Neuronal stem cell (in vitro differentiated cells): Measurements from ENCODE around the gene DNAJB7. TPM values are rescaled to one million over a fixed set of nuclear protein-coding genes. Genes with fewer than 3 reads are reported as not detected.

Experiments used
- DNase-seq: peaks from one replicate; pipeline ENCODE4 v3.0.0-alpha.2; 2013; ENCODE audit warnings: low spot score
- H2AFZ ChIP-seq: one replicate; pipeline ENCODE4 v1.6.1; 2013; ENCODE audit warnings: mild to moderate bottlenecking, low read length, inconsistent platforms
- H2AK5ac ChIP-seq: 2 replicates; pipeline ENCODE4 v1.6.1; 2013; ENCODE audit warnings: low read depth, mild to moderate bottlenecking, inconsistent platforms, low read length, moderate library complexity, mixed read lengths
- H2BK120ac ChIP-seq: 2 replicates; pipeline ENCODE4 v1.6.1; 2013; ENCODE audit warnings: low read depth, mild to moderate bottlenecking, inconsistent platforms, low read length, moderate library complexity, mixed read lengths
- H2BK12ac ChIP-seq: one replicate; pipeline ENCODE4 v1.6.1; 2013; ENCODE audit warnings: low read length, inconsistent platforms
- H2BK15ac ChIP-seq: 2 replicates; pipeline ENCODE4 v1.6.1; 2013; ENCODE audit warnings: mild to moderate bottlenecking, low read length, inconsistent platforms, mixed read lengths
- H2BK5ac ChIP-seq: one replicate; pipeline ENCODE4 v1.6.1; 2013; ENCODE audit warnings: inconsistent platforms, mild to moderate bottlenecking, low read length, moderate library complexity
- H3K14ac ChIP-seq: one replicate; pipeline ENCODE4 v1.6.1; 2013; ENCODE audit warnings: low read length, inconsistent platforms
- H3K18ac ChIP-seq: 2 replicates; pipeline ENCODE4 v1.6.1; 2013; ENCODE audit warnings: low read length, inconsistent platforms
- H3K23ac ChIP-seq: 2 replicates; pipeline ENCODE4 v1.6.1; 2013; ENCODE audit warnings: low read depth, mild to moderate bottlenecking, mixed read lengths, low read length, inconsistent platforms; ENCODE audit not compliant: poor library complexity
- H3K27ac ChIP-seq: replicated peaks from 3 replicates; pipeline ENCODE4 v1.5.1; 2013; ENCODE audit warnings: low read length, inconsistent platforms
- H3K27me3 ChIP-seq, 3 experiments: 2 replicates each; pipeline ENCODE4 v1.6.1; 2013; ENCODE audit warnings: low read length in 3 of 3, mild to moderate bottlenecking in 2 of 3, inconsistent platforms in 1 of 3, low read depth in 1 of 3, mixed read lengths in 1 of 3, moderate library complexity in 1 of 3; ENCODE audit not compliant: control insufficient read depth in 3 of 3, insufficient read depth in 3 of 3
- H3K36me3 ChIP-seq, 2 donors: replicated peaks in 1 of 2; 2 replicates each; pipeline ENCODE4 v1.6.1; 2013; ENCODE audit warnings: low read length in 2 of 2; ENCODE audit not compliant: control insufficient read depth in 2 of 2, insufficient read depth in 2 of 2
- H3K4ac ChIP-seq: 2 replicates; pipeline ENCODE4 v1.6.1; 2013; ENCODE audit warnings: inconsistent platforms, mild to moderate bottlenecking, low read length, moderate library complexity
- H3K4me1 ChIP-seq, 2 donors: 1 replicate in 1 of 2; 2 replicates in 1 of 2; pipeline ENCODE4 v1.6.1; 2013; ENCODE audit warnings: low read length in 2 of 2, low read depth in 1 of 2; ENCODE audit not compliant: control insufficient read depth in 2 of 2, insufficient read depth in 1 of 2
- H3K4me2 ChIP-seq: one replicate; pipeline ENCODE4 v1.6.1; 2013; ENCODE audit warnings: mild to moderate bottlenecking, low read length, inconsistent platforms; ENCODE audit not compliant: insufficient read depth, poor library complexity, severe bottlenecking
- H3K4me3 ChIP-seq, 2 donors: 2 replicates each; pipeline ENCODE4 v1.5.1; 2013; ENCODE audit warnings: low read length in 2 of 2, mild to moderate bottlenecking in 2 of 2, inconsistent platforms in 1 of 2, moderate library complexity in 1 of 2
- H3K79me1 ChIP-seq: one replicate; pipeline ENCODE4 v1.6.1; 2013; ENCODE audit warnings: low read depth, mild to moderate bottlenecking, inconsistent platforms, low read length, moderate library complexity
- H3K9ac ChIP-seq: one replicate; pipeline ENCODE4 v1.6.1; 2013; ENCODE audit warnings: mild to moderate bottlenecking, low read depth, low read length, inconsistent platforms; ENCODE audit not compliant: poor library complexity
- H3K9me3 ChIP-seq, 2 donors: replicated peaks in 1 of 2; 2 replicates each; pipeline versions ENCODE3 to v1.6.1; 2013; ENCODE audit warnings: low read length in 2 of 2, mild to moderate bottlenecking in 2 of 2, inconsistent platforms in 1 of 2, low read depth in 1 of 2, mixed read lengths in 1 of 2, moderate library complexity in 1 of 2; ENCODE audit not compliant: control insufficient read depth in 2 of 2, insufficient read depth in 1 of 2
- H4K8ac ChIP-seq: one replicate; pipeline ENCODE4 v1.6.1; 2013; ENCODE audit warnings: low read depth, mild to moderate bottlenecking, inconsistent platforms, low read length, moderate library complexity
- H4K91ac ChIP-seq: one replicate; pipeline ENCODE4 v1.6.1; 2013; ENCODE audit warnings: low read length, low read depth, mild to moderate bottlenecking, inconsistent platforms; ENCODE audit not compliant: poor library complexity
- WGBS, 2 donors: extraction: QIAGEN DNeasy Blood & Tissue Kit; methylation state at CpG; one replicate each; pipeline ENCODE4 v1.1.7; 2013; ENCODE audit warnings: missing lambda C conversion rate in 2 of 2, mixed read lengths in 1 of 2; ENCODE audit not compliant: insufficient read length in 2 of 2, insufficient replicate concordance in 1 of 2; ENCODE audit errors: extremely low coverage in 2 of 2; 5-methylcytosine and 5-hydroxymethylcytosine counted together
- polyA plus RNA-seq, 2 experiments: library from polyadenylated mRNA; stranded (reverse); fragments of 200-250 nt; gene quantifications; one replicate each; pipeline ENCODE4 v1.2.3, GENCODE V29; 2013

Gene DNAJB7
- polyA plus RNA-seq (2013, experiment 1 of 2), result not detected
- not detected for polyA plus RNA-seq (2013, experiment 2 of 2)

DNA sequence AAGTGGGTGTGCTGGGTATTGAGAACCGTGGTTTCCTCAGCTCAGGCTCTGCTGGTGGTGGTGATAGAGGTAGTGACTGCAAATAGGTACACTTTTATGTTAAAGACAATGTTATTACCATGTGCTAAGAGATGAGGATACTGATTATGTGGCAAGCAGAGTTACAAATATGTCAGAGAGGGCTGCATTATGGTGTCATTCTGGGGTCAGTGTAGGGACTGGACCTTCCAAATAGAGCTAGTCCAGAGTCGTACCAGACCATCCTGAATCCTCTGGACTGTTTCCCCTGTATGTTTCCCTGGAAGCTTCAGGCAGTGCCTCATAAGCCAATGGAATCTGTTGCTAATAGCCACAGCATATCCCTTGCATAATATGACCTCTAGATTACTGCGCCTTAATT is at the start of gene DNAJB7:
DNAJB7 (minus strand) TSS at position 101 of the 400 bp plus-strand sequence. CDS start 119 bp downstream, outside the sequence.
- Histone ChIP-seq H4K8ac (no peak within 1 kb of the TSS), H2BK12ac (no peak within 1 kb of the TSS), H2BK5ac (no peak within 1 kb of the TSS), H3K4me1 (peaks cover 2% of the 10 kb centered on the region in 2 donors), H3K27me3 (no peaks in the 10 kb centered on the region), H3K36me3 (peaks cover 4 to 34% of the 10 kb centered on the region in 2 donors), H4K91ac (no peak within 1 kb of the TSS), H3K27ac (no peak within 1 kb of the TSS), H3K18ac (no peak within 1 kb of the TSS), H3K4me3 (no peak within 1 kb of the TSS), H3K4ac (no peak within 1 kb of the TSS), H3K9ac (no peak within 1 kb of the TSS), H3K79me1 (peaks cover 5% of the 10 kb centered on the region), H3K4me2 (no peak within 1 kb of the TSS), H2BK15ac (no peak within 1 kb of the TSS), H3K14ac (no peak within 1 kb of the TSS), H3K23ac (no peak within 1 kb of the TSS), H3K9me3 (no peaks in the 10 kb centered on the region), H2BK120ac (no peak within 1 kb of the TSS), H2AFZ (no peak within 1 kb of the TSS), H2AK5ac (no peak within 1 kb of the TSS)
- no CpG with 5 or more reads among the region's 3 CpGs for WGBS, 2 donors
- no peak for DNase-seq

DNA sequence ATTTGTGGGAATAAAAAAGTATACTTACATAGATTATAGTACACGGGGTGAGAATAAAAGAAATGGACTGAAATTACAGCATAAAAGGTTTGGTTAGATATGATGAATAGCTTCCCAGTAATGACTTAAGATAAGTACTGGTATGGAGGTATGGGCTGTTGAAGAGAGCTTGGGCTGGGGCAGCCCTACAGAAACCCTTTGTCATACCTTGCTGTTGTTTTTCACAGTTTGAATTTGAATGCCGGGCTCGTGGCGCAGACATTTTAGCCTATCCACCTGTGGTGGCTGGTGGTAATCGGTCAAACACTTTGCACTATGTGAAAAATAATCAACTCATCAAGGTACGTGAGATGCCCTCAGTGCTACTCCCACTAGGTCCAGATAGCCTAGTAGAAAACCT is 47.0 kb upstream of the DNAJB7 start:
- H3K4me2 ChIP-seq, result no peak overlapping the region
- no peak overlapping the region for H3K23ac ChIP-seq
- no peak overlapping the region for H2BK12ac ChIP-seq
- H2BK15ac ChIP-seq, result no peak overlapping the region
- no peaks in the 10 kb centered on the region for H3K9me3 ChIP-seq
- no peak overlapping the region for H3K4ac ChIP-seq
- H3K9ac ChIP-seq, result no peak overlapping the region
- H2BK120ac ChIP-seq, result no peak overlapping the region
- no peaks in the 10 kb centered on the region for H3K4me1 ChIP-seq
- no peaks in the 10 kb centered on the region for H3K79me1 ChIP-seq
- H2BK5ac ChIP-seq, result no peak overlapping the region
- no peak overlapping the region for H4K8ac ChIP-seq
- WGBS, 2 donors, result no CpG with 5 or more reads among the region's 6 CpGs
- H4K91ac ChIP-seq, result no peak overlapping the region
- no peak overlapping the region for H3K4me3 ChIP-seq
- no peak overlapping the region for H2AFZ ChIP-seq
- no peak for DNase-seq
- H3K14ac ChIP-seq, result no peak overlapping the region
- no peak overlapping the region for H3K27ac ChIP-seq
- H3K36me3 ChIP-seq, result peaks cover 6 to 77% of the 10 kb centered on the region in 2 donors
- no peak overlapping the region for H2AK5ac ChIP-seq
- H3K18ac ChIP-seq, result no peak overlapping the region
- no peaks in the 10 kb centered on the region for H3K27me3 ChIP-seq

DNA sequence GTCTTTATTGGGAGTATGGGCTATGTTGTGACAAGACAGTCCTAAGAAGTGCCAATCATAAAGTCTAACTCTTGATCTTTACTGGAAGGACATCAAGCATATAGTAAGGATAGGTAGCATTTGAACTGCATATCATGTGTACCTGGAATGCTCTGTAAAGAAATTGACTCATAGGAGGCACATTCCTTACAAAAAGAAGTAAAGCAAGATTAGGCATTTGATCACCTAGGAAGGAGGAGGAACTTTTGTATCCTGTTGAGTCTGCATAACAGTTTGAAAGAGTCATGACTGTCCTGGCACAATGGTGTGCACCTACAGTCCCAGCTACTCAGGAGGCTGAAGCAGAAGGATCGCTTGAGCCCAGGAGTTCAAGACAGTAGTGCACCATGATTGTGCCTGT is 42.2 kb upstream of the DNAJB7 start:
- DNase-seq, result no peak
- no peak overlapping the region for H3K27ac ChIP-seq
- no peak overlapping the region for H4K91ac ChIP-seq
- no peaks in the 10 kb centered on the region for H3K9me3 ChIP-seq
- no peak overlapping the region for H3K18ac ChIP-seq
- H2BK5ac ChIP-seq, result no peak overlapping the region
- no peak overlapping the region for H3K4me3 ChIP-seq
- no peak overlapping the region for H2BK120ac ChIP-seq
- H3K23ac ChIP-seq, result no peak overlapping the region
- no peak overlapping the region for H3K4me2 ChIP-seq
- H2BK15ac ChIP-seq, result no peak overlapping the region
- no peak overlapping the region for H3K14ac ChIP-seq
- WGBS, 2 donors, result no CpG with 5 or more reads among the region's 1 CpG
- H4K8ac ChIP-seq, result no peak overlapping the region
- no peak overlapping the region for H2AK5ac ChIP-seq
- no peak overlapping the region for H2AFZ ChIP-seq
- H3K9ac ChIP-seq, result no peak overlapping the region
- H3K4ac ChIP-seq, result no peak overlapping the region
- no peaks in the 10 kb centered on the region for H3K4me1 ChIP-seq
- H3K79me1 ChIP-seq, result no peaks in the 10 kb centered on the region
- H2BK12ac ChIP-seq, result no peak overlapping the region
- no peaks in the 10 kb centered on the region for H3K27me3 ChIP-seq
- peaks cover 8 to 41% of the 10 kb centered on the region in 2 donors for H3K36me3 ChIP-seq

DNA sequence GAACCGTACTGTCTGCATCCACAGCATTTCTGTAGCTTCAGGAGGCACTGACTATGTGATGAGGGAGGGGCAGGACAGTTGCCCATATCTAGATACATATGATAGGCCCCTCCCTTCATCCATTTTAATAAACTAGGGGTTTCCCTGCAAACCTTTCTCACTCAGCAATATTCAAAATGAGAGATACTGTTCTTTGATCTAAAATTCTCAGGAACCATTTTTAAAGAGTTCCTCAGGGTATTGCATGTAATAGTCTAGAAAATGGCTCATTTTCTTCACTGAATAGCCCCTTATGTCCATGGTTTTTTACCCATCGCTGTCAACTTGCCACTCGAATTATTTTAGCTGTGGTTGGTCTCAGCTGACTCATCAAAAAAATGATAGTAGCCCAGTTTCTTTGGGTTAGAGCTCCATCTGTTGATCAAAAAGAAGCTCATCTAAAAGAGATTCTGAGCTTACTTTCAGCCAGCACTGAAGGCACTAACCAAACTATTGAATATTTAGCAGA is 37.0 kb upstream of the DNAJB7 start:
- H3K4me2 ChIP-seq, result no peak overlapping the region
- H3K9ac ChIP-seq, result no peak overlapping the region
- no peak overlapping the region for H3K4me3 ChIP-seq
- H2BK15ac ChIP-seq, result no peak overlapping the region
- peaks cover 3 to 16% of the 10 kb centered on the region in 2 donors for H3K36me3 ChIP-seq
- no peak overlapping the region for H4K8ac ChIP-seq
- no peak overlapping the region for H3K4ac ChIP-seq
- H3K4me1 ChIP-seq, result no peaks in the 10 kb centered on the region
- no peaks in the 10 kb centered on the region for H3K9me3 ChIP-seq
- no peaks in the 10 kb centered on the region for H3K79me1 ChIP-seq
- H2AFZ ChIP-seq, result no peak overlapping the region
- H3K27me3 ChIP-seq, result no peaks in the 10 kb centered on the region
- WGBS, 2 donors, result no CpG with 5 or more reads among the region's 3 CpGs
- no peak overlapping the region for H4K91ac ChIP-seq
- no peak overlapping the region for H3K18ac ChIP-seq
- no peak for DNase-seq
- no peak overlapping the region for H2BK5ac ChIP-seq
- H2BK12ac ChIP-seq, result no peak overlapping the region
- H2AK5ac ChIP-seq, result no peak overlapping the region
- no peak overlapping the region for H3K14ac ChIP-seq
- H2BK120ac ChIP-seq, result no peak overlapping the region
- no peak overlapping the region for H3K23ac ChIP-seq
- no peak overlapping the region for H3K27ac ChIP-seq
